PFSK-1 (cell line): ENCODE measurements around the gene XRCC3.

ENCODE experiments used
- POLR2AphosphoS5 ChIP-seq: IDR thresholded peaks from 2 replicates; pipeline ENCODE4 v1.6.1; 2012; ENCODE audit warnings: low read depth, mild to moderate bottlenecking, control low read depth, low read length, moderate library complexity
- TF ChIP-seq, protein P1 (sequence below), 2 experiments: IDR thresholded peaks; 2 replicates each; pipeline versions ENCODE4 v1.6.1 to v1.8.0; 2011 to 2012; ENCODE audit warnings: low read depth in 2 of 2, low read length in 2 of 2, control low read depth in 1 of 2, inconsistent platforms in 1 of 2, mild to moderate bottlenecking in 1 of 2, moderate library complexity in 1 of 2; ENCODE audit not compliant: insufficient read depth in 1 of 2

DNA sequence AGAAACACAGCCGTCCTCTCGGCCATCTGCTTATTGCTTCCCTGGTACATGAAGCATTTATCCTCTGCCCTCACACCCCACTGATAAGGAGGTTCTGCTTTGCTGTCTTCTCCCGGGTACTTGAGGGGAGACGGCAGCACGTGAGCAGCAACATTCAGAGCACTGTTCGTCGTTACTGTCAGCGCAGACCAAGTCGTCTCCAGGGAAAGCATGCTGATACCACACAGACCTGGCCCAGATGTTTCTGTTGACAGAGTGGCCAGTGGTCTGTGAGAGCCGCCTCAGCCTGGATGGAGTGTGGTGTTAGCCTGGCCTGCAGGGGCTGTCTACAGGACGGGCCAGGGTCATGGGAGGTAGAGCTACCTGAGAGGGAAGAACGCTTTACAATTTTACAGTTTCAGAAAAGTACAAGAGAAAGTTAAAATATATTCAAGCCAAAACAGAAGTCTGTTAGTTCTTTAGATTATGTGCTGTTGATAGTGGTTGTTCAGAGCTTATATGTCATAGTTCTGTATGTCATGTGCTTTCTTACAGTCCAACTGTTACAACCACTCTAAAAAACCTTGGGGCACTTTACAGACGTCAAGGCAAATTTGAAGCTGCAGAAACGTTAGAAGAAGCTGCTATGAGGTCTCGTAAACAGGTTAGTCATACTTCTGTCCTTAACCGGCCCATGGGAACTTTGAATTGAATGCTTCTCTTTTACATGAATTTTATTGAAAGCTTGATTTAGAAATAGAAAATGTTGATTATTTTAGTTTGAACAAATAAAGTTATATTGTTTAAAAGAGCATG, 38.2 kb downstream of the XRCC3 start:
- no peak for TF ChIP-seq POLR2AphosphoS5
- TF ChIP-seq, protein P1, sequence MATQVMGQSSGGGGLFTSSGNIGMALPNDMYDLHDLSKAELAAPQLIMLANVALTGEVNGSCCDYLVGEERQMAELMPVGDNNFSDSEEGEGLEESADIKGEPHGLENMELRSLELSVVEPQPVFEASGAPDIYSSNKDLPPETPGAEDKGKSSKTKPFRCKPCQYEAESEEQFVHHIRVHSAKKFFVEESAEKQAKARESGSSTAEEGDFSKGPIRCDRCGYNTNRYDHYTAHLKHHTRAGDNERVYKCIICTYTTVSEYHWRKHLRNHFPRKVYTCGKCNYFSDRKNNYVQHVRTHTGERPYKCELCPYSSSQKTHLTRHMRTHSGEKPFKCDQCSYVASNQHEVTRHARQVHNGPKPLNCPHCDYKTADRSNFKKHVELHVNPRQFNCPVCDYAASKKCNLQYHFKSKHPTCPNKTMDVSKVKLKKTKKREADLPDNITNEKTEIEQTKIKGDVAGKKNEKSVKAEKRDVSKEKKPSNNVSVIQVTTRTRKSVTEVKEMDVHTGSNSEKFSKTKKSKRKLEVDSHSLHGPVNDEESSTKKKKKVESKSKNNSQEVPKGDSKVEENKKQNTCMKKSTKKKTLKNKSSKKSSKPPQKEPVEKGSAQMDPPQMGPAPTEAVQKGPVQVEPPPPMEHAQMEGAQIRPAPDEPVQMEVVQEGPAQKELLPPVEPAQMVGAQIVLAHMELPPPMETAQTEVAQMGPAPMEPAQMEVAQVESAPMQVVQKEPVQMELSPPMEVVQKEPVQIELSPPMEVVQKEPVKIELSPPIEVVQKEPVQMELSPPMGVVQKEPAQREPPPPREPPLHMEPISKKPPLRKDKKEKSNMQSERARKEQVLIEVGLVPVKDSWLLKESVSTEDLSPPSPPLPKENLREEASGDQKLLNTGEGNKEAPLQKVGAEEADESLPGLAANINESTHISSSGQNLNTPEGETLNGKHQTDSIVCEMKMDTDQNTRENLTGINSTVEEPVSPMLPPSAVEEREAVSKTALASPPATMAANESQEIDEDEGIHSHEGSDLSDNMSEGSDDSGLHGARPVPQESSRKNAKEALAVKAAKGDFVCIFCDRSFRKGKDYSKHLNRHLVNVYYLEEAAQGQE (IDR thresholded peaks at IDR 0.05; ENCODE audit: insufficient read depth in 1 of 2, low read depth in 2 of 2, low read length in 2 of 2): no peak
